Stimulated activated CD8-positive, alpha-beta memory T cell treated with anti-CD3 and anti-CD28 coated beads, Interleukin-12 subunit alpha, Interleukin-12 subunit beta, amount 100 ng/mL, for 1 hour (primary cell): ENCODE results near the gene NDUFA7.
A peak's percentile ranks its signal among the peaks of the same experiment; 100 is the strongest.
"Not testable (repeated sequence)": the region's sequence is repeated elsewhere in the genome, so short reads cannot be mapped to it uniquely, and the experiment has no call there.

Experiments used
- DNase-seq: peaks from one replicate; pipeline ENCODE4 v3.0.0-alpha.2; 2020; ENCODE audit warnings: low read depth

NDUFA7 gene

GRCh38 chr19:8319807-8320520 lies 1.2 kb downstream of the NDUFA7 start:
- DNase-seq = no peak

GRCh38 chr19:8318835-8319234 lies 2.3 kb downstream of the NDUFA7 start:
- DNase-seq = not testable (repeated sequence)

- DNase-seq = no peak
Observed at GRCh38 chr19:8316351-8317125, 4.6 kb downstream of the NDUFA7 start.

GRCh38 chr19:8314981-8315640 lies 6.1 kb downstream of the NDUFA7 start:
- DNase-seq = not testable (repeated sequence)

GRCh38 chr19:8311461-8312260 lies 9.5 kb downstream of the NDUFA7 start:
- DNase-seq = no peak

- no peak for DNase-seq
Observed at GRCh38 chr19:8310342-8311055, 10.7 kb downstream of the NDUFA7 start.

GRCh38 chr19:8308891-8309291 lies 12.3 kb downstream of the NDUFA7 start:
- no peak for DNase-seq

GRCh38 chr19:8307965-8308866 lies 13.0 kb downstream of the NDUFA7 start, which contains the start of gene CD320:
TSS of gene CD320 (minus strand) at chr19:8308358. CDS start at chr19:8308290, 68 bp downstream.
- peak; percentile 69 for DNase-seq

- DNase-seq = no peak
Observed at GRCh38 chr19:8307400-8307964, 13.7 kb downstream of the NDUFA7 start.

GRCh38 chr19:8306235-8307054 lies 14.7 kb downstream of the NDUFA7 start:
- DNase-seq = no peak

GRCh38 chr19:8305798-8306197 lies 15.4 kb downstream of the NDUFA7 start:
- DNase-seq = no peak

GRCh38 chr19:8304841-8305621 lies 16.1 kb downstream of the NDUFA7 start:
- no peak for DNase-seq

- no peak for DNase-seq
Observed at GRCh38 chr19:8302734-8303133, 18.4 kb downstream of the NDUFA7 start.

GRCh38 chr19:8302357-8302691 lies 18.9 kb downstream of the NDUFA7 start:
- DNase-seq = no peak

GRCh38 chr19:8291337-8291736 lies 29.8 kb downstream of the NDUFA7 start:
- not testable (repeated sequence) for DNase-seq

GRCh38 chr19:8276508-8276907 lies 44.7 kb downstream of the NDUFA7 start:
- DNase-seq = not testable (repeated sequence)

- no peak for DNase-seq
Observed at GRCh38 chr19:8269724-8270123, 51.5 kb downstream of the NDUFA7 start.

- no peak for DNase-seq
Observed at GRCh38 chr19:8265872-8266271, 55.3 kb downstream of the NDUFA7 start.
